22Rv1 (cell line): ENCODE results near the gene TRO.

Source experiments
- CTCF ChIP-seq: fragments of 450-650 bp; IDR thresholded peaks from 2 replicates; pipeline ENCODE4 v1.5.1; 2017; ENCODE audit warnings: mild to moderate bottlenecking
- ZFX ChIP-seq: fragments of 450-650 bp; IDR thresholded peaks from 2 replicates; pipeline ENCODE4 v1.6.1; 2017; ENCODE audit warnings: antibody characterized with exemption, borderline replicate concordance

GRCh38 chrX:54964766-54965497 is 44.3 kb downstream of the TRO start:
- no peak for TF ChIP-seq CTCF
- no peak for TF ChIP-seq ZFX
